Fibroblast of gingiva (primary cell): Measurements from ENCODE around the gene EDC3.

ENCODE experiments used
- DNase-seq: peaks from one replicate; pipeline ENCODE4 v3.0.0-alpha.2; 2011; ENCODE audit warnings: low read depth

Gene EDC3

GRCh38 chr15:74584204-74584603 is 111.6 kb downstream of the EDC3 start:
- DNase-seq: no peak
